ENCODE measurements around the gene ZFYVE9.

DNA sequence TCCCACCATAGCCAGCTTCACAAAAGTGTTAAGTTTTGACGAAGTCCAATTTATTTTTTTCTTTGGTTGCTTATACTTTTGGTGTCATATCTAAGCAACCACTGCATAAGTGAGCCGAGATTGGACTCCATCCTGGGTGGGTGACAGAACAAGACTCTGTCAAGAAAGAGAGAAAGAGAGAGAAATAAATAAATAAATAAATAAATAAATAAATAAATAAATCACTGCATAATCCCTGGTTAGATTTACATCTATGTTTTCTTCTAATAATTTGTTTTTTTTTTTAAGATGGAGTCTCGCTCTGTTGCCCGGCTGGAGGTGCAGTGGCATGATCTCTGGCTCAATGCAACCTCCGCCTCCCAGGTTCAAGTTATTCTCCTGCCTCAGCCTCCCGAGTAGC, 18.3 kb upstream of the ZFYVE9 start:
- TF ChIP-seq, protein P1, sequence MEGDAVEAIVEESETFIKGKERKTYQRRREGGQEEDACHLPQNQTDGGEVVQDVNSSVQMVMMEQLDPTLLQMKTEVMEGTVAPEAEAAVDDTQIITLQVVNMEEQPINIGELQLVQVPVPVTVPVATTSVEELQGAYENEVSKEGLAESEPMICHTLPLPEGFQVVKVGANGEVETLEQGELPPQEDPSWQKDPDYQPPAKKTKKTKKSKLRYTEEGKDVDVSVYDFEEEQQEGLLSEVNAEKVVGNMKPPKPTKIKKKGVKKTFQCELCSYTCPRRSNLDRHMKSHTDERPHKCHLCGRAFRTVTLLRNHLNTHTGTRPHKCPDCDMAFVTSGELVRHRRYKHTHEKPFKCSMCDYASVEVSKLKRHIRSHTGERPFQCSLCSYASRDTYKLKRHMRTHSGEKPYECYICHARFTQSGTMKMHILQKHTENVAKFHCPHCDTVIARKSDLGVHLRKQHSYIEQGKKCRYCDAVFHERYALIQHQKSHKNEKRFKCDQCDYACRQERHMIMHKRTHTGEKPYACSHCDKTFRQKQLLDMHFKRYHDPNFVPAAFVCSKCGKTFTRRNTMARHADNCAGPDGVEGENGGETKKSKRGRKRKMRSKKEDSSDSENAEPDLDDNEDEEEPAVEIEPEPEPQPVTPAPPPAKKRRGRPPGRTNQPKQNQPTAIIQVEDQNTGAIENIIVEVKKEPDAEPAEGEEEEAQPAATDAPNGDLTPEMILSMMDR (tag by site-specific recombination; IDR thresholded peaks at IDR 0.05), result no peak
- TF ChIP-seq ZNF561 (tag by site-specific recombination; IDR thresholded peaks at IDR 0.05; ENCODE audit: borderline replicate concordance) (no peak), ZNF324 (tag by site-specific recombination; IDR thresholded peaks at IDR 0.05) (no peak)

Measured in HEK293 (cell line).